NCI-H2107 (cell line): ENCODE results near the gene RGMA.

Source experiments
- DNase-seq: peaks from one replicate; lab custom pipeline; 2025; lab: John Stamatoyannopoulos, UW

The RGMA gene

DNA sequence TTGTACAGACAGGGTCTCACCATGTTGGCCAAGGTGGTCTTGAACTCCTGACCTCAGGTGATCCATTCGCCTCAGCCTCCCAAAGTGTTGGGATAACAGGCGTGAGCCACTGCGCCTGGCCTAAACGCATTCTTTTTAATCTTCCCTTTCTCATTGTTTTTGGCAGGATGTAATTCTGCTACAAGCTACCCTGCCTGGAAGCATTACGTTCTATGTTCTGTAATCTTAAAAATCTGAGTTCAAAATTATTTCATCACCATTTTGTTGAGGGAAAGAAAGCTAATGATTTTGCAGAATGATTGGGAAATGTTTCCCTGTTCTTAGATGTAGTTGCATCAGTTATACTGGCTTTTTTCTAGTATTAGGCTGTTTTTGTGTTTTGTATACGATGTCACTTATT, 71.5 kb downstream of the RGMA start:
- DNase-seq, result no peak

GRCh38 chr15:93012786-93013185, 76.2 kb downstream of the RGMA start:
- DNase-seq, result no peak

GRCh38 chr15:93007994-93008393, 81.0 kb downstream of the RGMA start:
- DNase-seq, result no peak

DNA sequence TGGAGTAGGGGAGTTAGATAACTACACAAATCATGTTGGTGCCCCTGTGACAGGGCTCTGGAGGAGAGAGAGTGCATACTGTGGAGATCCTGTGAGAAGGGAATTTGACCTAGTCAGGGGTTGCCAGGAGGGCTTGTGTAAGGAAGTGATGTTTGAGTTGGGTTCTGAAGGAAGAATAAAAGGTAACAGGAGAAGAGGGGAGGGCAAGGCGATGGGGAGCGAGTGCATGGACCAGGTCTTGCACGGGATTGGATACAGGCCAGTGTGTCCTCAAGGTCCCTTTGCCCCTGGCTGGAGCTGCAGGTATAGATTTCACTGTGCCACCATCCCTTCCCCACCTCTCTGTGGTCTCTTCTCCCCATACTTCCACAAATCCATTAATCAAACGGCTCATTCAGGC, 83.9 kb downstream of the RGMA start:
- no peak for DNase-seq

DNA sequence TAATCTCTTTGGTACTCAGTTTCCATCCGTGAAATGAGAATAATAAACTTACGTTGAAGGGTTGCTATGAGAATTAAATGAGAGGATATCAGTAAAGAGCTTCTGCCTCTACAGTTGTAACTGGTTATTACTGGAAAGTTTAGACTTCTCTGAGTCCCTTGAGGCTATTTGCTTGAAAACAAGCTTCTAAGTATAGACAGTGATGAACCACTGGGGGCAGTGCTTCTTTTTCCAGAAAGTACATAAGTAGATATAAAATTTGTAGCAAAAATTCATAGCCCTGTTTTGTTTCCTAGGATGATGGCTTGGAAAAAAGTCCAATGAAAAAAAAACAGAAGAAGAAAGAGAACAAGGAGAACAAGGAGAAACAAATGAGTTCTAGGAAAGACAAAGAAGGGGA, 87.1 kb downstream of the RGMA start:
- DNase-seq, result no peak

GRCh38 chr15:93001156-93001555, 87.9 kb downstream of the RGMA start:
- no peak for DNase-seq

DNA sequence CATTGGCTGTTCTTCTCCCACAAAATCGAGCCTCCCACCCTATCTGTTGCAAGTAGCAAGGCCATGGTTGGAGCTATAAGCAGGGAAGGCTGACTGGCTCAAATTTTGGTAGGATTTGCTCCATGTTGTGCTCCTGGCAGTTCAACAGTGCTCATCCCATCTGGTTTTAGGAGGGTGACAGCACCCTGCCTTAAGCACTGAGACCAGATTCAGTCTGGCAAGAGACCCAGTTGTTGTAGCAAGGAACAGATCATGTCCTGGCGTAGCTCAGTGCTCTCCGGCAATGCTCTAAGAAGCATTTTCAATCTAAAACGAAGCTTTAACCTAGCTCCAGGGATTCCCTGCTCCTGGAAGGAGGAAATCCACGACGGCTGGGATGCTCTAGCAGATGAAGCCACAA, 91.2 kb downstream of the RGMA start:
- no peak for DNase-seq

DNA sequence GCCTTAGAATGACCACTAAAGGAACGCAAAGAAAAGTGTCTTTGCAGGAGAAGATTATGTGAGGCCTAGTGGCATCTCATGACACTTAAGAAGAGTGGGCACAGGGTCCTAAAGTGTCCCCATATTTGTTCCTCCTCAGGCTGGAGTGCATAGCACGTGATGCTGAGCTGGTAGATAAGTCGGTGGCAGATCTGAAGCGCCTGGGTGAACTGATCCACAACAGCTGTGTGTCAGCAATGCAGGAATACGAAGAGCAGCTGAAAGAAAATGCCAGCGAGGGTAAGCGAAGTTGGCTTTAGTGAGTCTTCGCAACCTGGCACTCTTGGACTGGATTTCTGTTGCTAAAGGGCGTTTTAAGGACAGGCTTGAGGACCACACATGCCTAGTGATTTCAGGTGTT, 96.3 kb downstream of the RGMA start:
- no peak for DNase-seq

- no peak for DNase-seq
Observed at GRCh38 chr15:92990031-92990430, 99.0 kb downstream of the RGMA start.

GRCh38 chr15:92989470-92989869, 99.5 kb downstream of the RGMA start:
- DNase-seq, result no peak
